ENCODE results near the gene GPR153. TPM values are rescaled to one million over a fixed set of nuclear protein-coding genes. Genes with fewer than 3 reads are reported as not detected.

GPR153 gene
- polyA plus RNA-seq, 1 experiment, result 9.0 TPM

- ChIA-PET POLR2A (no interaction called here), CTCF (interaction anchor here (0.5 to 2.1 kb wide), 5 partner anchors 17 to 498 kb away, joined by 3 to 7 read pairs (median 3); no protein-coding TSS in a partner anchor)
- no peak for TF ChIP-seq CTCF (IDR thresholded peaks at IDR 0.05; ENCODE audit: insufficient read depth, low read depth, low read length)
- DNase-seq (ENCODE audit: low read depth), result no peak
- Histone ChIP-seq H3K27me3 (ENCODE audit: control insufficient read depth, insufficient read depth, low read length) (no peaks in the 10 kb centered on the region), H3K36me3 (ENCODE audit: control insufficient read depth, insufficient read depth, low read length) (no peaks in the 10 kb centered on the region; the same call in 1 of the 2 replicates), H3K4me3 (ENCODE audit: low read depth, low read length) (no peak overlapping the region)
Measured at GRCh38 chr1:6299557-6300165, 38.8 kb upstream of the GPR153 start.

GRCh38 chr1:6298940-6299465, 38.1 kb upstream of the GPR153 start:
- ChIA-PET POLR2A (no interaction called here), CTCF (interaction anchor here (1.1 kb wide), 1 partner anchor 17 kb away, joined by 3 read pairs; no protein-coding TSS in a partner anchor)
- no peak overlapping the region for H3K4me3 ChIP-seq (ENCODE audit: low read depth, low read length)
- DNase-seq (ENCODE audit: low read depth), result no peak
- H3K27me3 ChIP-seq (ENCODE audit: control insufficient read depth, insufficient read depth, low read length), result no peaks in the 10 kb centered on the region
- no peak for TF ChIP-seq CTCF (IDR thresholded peaks at IDR 0.05; ENCODE audit: insufficient read depth, low read depth, low read length)
- H3K36me3 ChIP-seq (ENCODE audit: control insufficient read depth, insufficient read depth, low read length), result no peaks in the 10 kb centered on the region; the same call in 1 of the 2 replicates

- ChIA-PET POLR2A (no interaction called here), CTCF (no interaction called here)
- Histone ChIP-seq H3K36me3 (ENCODE audit: control insufficient read depth, insufficient read depth, low read length) (no peaks in the 10 kb centered on the region; the same call in 1 of the 2 replicates), H3K4me3 (ENCODE audit: low read depth, low read length) (no peak overlapping the region), H3K27me3 (ENCODE audit: control insufficient read depth, insufficient read depth, low read length) (no peaks in the 10 kb centered on the region)
- TF ChIP-seq CTCF (IDR thresholded peaks at IDR 0.05; ENCODE audit: insufficient read depth, low read depth, low read length), result no peak
- DNase-seq (ENCODE audit: low read depth), result no peak
Measured at GRCh38 chr1:6298530-6298929, 37.6 kb upstream of the GPR153 start.

- no peak overlapping the region for H3K4me3 ChIP-seq (ENCODE audit: low read depth, low read length)
- POLR2A ChIA-PET, result no interaction called here
- no peaks in the 10 kb centered on the region for H3K27me3 ChIP-seq (ENCODE audit: control insufficient read depth, insufficient read depth, low read length)
- CTCF ChIA-PET, result no interaction called here
- no peak for DNase-seq (ENCODE audit: low read depth)
- no peaks in the 10 kb centered on the region; the same call in 1 of the 2 replicates for H3K36me3 ChIP-seq (ENCODE audit: control insufficient read depth, insufficient read depth, low read length)
- TF ChIP-seq CTCF (IDR thresholded peaks at IDR 0.05; ENCODE audit: insufficient read depth, low read depth, low read length), result no peak
Measured at GRCh38 chr1:6295910-6296309, 35.0 kb upstream of the GPR153 start.

GRCh38 chr1:6294890-6295556, 34.1 kb upstream of the GPR153 start:
- ChIA-PET POLR2A (no interaction called here), CTCF (no interaction called here)
- TF ChIP-seq CTCF (IDR thresholded peaks at IDR 0.05; ENCODE audit: insufficient read depth, low read depth, low read length), result no peak
- DNase-seq (ENCODE audit: low read depth), result no peak
- H3K36me3 ChIP-seq (ENCODE audit: control insufficient read depth, insufficient read depth, low read length), result no peaks in the 10 kb centered on the region; the same call in 1 of the 2 replicates
- H3K27me3 ChIP-seq (ENCODE audit: control insufficient read depth, insufficient read depth, low read length), result no peaks in the 10 kb centered on the region
- H3K4me3 ChIP-seq (ENCODE audit: low read depth, low read length), result no peak overlapping the region
